GM13976 (cell line): ENCODE measurements around the gene FLNB.
"Not testable (repeated sequence)": the region's sequence is repeated elsewhere in the genome, so short reads cannot be mapped to it uniquely, and the experiment has no call there.

Experiments
- DNase-seq: peaks from one replicate; pipeline ENCODE4 v3.0.0; 2012; ENCODE audit warnings: low spot score
- CTCF ChIP-seq: IDR thresholded peaks from 2 replicates; pipeline ENCODE4 v1.5.1; 2012; ENCODE audit warnings: borderline replicate concordance, mild to moderate bottlenecking; ENCODE audit not compliant: insufficient read depth; ENCODE audit errors: extremely low read depth, missing control alignments, control extremely low read depth
- in situ Hi-C: fragments of 300-500 bp; cut with MboI; formaldehyde crosslinking; loops from one replicate; pipeline ENCODE4 v1.12.0; 2022; ENCODE audit warnings: low sequenced_read_pairs, mixed read lengths, inconsistent platforms; ENCODE audit not compliant: unreplicated experiment

FLNB gene

GRCh38 chr3:58049143-58049785 lies 41.0 kb downstream of the FLNB start:
- TF ChIP-seq CTCF = no peak
- no peak for DNase-seq
- in situ Hi-C loops = no loop called here

- in situ Hi-C loops = no loop called here
- DNase-seq = no peak
- TF ChIP-seq CTCF = no peak
Measured at GRCh38 chr3:58051196-58051595, 43.0 kb downstream of the FLNB start.

- DNase-seq, in situ Hi-C loops: not testable (repeated sequence)
Measured at GRCh38 chr3:58051658-58052261, 43.5 kb downstream of the FLNB start.

DNA sequence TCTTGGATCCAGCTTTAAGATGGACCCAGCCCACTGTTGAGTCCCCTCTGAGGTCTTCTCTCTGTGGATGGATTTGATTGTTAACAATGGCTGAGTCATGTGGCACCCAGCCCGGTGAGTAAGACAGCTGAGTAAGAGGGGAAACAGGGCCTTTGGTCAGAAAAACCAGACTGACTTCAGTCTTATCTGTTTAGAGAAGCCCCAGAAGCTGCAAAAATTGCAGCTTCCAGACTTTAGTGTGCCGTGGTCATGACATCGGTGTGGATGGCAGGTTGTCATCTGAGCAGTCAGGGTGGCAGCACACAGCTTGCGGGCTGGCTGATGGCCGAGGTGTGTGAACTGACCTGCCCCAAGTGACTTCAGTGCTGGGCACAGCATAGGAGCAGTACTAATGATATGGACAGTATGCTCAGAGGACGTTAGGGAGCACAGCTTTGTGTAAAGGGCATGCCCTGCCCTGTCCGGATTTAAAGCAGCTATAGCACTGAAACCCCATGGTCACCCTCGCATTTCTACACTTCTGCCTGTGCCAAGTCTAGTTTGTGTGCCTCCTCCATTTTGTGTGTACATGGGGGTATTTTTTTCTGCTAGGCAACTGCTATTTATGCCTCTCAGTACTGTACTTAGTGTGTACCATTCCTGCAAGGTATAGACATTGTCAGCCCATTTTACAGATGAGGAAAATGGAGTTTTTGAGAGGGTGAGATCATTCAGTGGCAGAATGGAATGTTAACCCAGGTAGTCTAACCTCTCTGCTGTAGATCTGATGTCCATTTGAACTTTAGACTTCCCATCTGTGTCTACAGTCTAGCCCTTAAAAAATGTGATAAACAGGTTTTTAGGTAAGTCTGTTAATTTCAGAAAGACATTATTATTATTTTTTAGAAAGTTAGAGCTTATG lies 44.4 kb downstream of the FLNB start:
- in situ Hi-C loops = no loop called here
- TF ChIP-seq CTCF = no peak
- DNase-seq = no peak

DNA sequence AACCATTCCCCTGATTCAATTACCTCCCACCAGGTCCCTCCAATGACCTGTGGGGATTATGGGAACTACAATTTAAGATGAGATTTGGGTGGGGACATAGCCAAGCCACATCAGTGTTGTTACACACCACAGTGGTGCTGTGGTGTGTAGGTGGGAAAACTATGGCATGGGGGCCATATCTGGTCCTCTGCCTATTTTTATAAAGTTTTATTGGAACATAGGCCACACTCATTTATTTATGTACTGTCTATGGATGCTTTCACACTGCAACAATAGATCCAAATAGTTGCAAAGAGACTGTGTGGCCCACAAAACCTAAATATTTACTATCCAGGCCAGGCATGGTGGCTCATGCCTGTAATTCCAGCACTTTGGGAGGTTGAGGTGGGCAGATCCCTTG lies 46.4 kb downstream of the FLNB start:
- no peak for DNase-seq
- in situ Hi-C loops = no loop called here
- TF ChIP-seq CTCF = no peak

DNA sequence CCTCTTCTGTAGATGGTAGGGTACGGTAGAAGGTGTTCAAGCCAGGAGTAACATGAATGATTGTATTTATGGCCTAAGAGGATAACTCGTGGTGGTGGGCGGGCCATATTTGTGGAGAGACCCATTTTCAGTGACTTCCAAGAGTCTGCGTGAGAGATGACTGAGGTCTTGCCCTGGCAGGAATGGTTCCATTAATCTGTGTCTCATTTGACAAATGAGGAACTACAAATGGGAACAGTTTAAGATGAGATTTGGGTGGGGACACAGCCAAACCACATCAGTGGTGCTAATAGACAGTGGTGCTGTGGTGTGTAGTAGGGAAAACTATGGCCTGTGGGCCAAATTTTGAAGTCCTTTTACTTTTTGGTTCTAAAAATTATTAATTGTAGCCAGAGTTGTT lies 47.1 kb downstream of the FLNB start:
- in situ Hi-C loops = no loop called here
- no peak for DNase-seq
- no peak for TF ChIP-seq CTCF

GRCh38 chr3:58055891-58056290 lies 47.7 kb downstream of the FLNB start:
- in situ Hi-C loops, DNase-seq: not testable (repeated sequence)
